GM10248 (cell line): Measurements from ENCODE around the gene SYCN.

Experiments
- CTCF ChIA-PET: fragments of 300-600 bp; sonication (Branson Sonifier 250); formaldehyde crosslinking; extraction: SDS; loops from one replicate; lab custom pipeline; 2021; ENCODE audit warnings: antibody characterized with exemption; lab: Yijun Ruan, JAX
- POLR2A ChIA-PET: fragments of 350-650 bp; sonication (Branson Sonifier 250); formaldehyde crosslinking; extraction: SDS; loops from one replicate; lab custom pipeline; 2020; ENCODE audit warnings: antibody characterized with exemption; lab: Yijun Ruan, JAX
- DNase-seq: peaks from one replicate; pipeline ENCODE4 v3.0.0; 2012; ENCODE audit errors: extremely low spot score
- CTCF ChIP-seq: IDR thresholded peaks from 2 replicates; pipeline ENCODE4 v1.5.1; 2012; ENCODE audit warnings: mild to moderate bottlenecking, low read depth; ENCODE audit errors: extremely low read depth, missing control alignments, control extremely low read depth

Gene SYCN

GRCh38 chr19:39200066-39200802 lies 3.8 kb downstream of the SYCN start:
- TF ChIP-seq CTCF = no peak
- DNase-seq = no peak
- CTCF ChIA-PET = no interaction called here
- POLR2A ChIA-PET = no interaction called here

GRCh38 chr19:39199025-39199424 lies 5.0 kb downstream of the SYCN start:
- ChIA-PET CTCF (no interaction called here), POLR2A (no interaction called here)
- no peak for TF ChIP-seq CTCF
- DNase-seq = no peak

- DNase-seq = no peak
- TF ChIP-seq CTCF = no peak
- CTCF ChIA-PET = no interaction called here
- POLR2A ChIA-PET = no interaction called here
Observed at GRCh38 chr19:39197808-39198207, 6.3 kb downstream of the SYCN start.

GRCh38 chr19:39196860-39197562 lies 7.1 kb downstream of the SYCN start, which contains the start of gene NCCRP1:
Gene NCCRP1 (plus strand): TSS chr19:39196964. CDS start chr19:39196983, 19 bp downstream.
- TF ChIP-seq CTCF = no peak
- DNase-seq = no peak
- CTCF ChIA-PET = no interaction called here
- POLR2A ChIA-PET = no interaction called here

- ChIA-PET POLR2A (no interaction called here), CTCF (interaction anchor here (0.8 to 1.2 kb wide), 2 partner anchors 21 to 74 kb away, joined by 3 read pairs; no protein-coding TSS in a partner anchor)
- no peak for DNase-seq
- TF ChIP-seq CTCF = no peak
Observed at GRCh38 chr19:39196320-39196719, 7.7 kb downstream of the SYCN start.

GRCh38 chr19:39195755-39196154 lies 8.3 kb downstream of the SYCN start:
- TF ChIP-seq CTCF = no peak
- ChIA-PET CTCF (interaction anchor here (0.8 to 1.2 kb wide), 2 partner anchors 21 to 74 kb away, joined by 3 read pairs; no protein-coding TSS in a partner anchor), POLR2A (no interaction called here)
- no peak for DNase-seq
